WTC11 (cell line): ENCODE results near the gene SLC15A1.

ENCODE experiments used
- ARID4B ChIP-seq: sonication (generic); formaldehyde crosslinking; IDR thresholded peaks from 2 replicates; pipeline ENCODE4 v1.8.0; 2023; ENCODE audit warnings: missing genetic modification reagents, mild to moderate bottlenecking, borderline replicate concordance
- CTCF ChIP-seq: fragments of 200-600 bp; IDR thresholded peaks from 2 replicates; pipeline ENCODE4 v1.8.0; 2022; ENCODE audit warnings: antibody characterized with exemption
- MAX ChIP-seq: sonication (generic); formaldehyde crosslinking; IDR thresholded peaks from 2 replicates; pipeline ENCODE4 v1.8.0; 2022; ENCODE audit warnings: mild to moderate bottlenecking, missing genetic modification reagents
- TEAD4 ChIP-seq: sonication (generic); formaldehyde crosslinking; IDR thresholded peaks from 2 replicates; pipeline ENCODE4 v1.8.0; 2022; ENCODE audit warnings: mild to moderate bottlenecking, missing genetic modification reagents
- TP53 ChIP-seq: sonication (generic); formaldehyde crosslinking; IDR thresholded peaks from 2 replicates; pipeline ENCODE4 v1.8.1; 2023; ENCODE audit warnings: mild to moderate bottlenecking, missing genetic modification reagents
- USF2 ChIP-seq: sonication (generic); formaldehyde crosslinking; IDR thresholded peaks from 2 replicates; pipeline ENCODE4 v1.8.1; 2023; ENCODE audit warnings: mild to moderate bottlenecking, missing genetic modification reagents, moderate library complexity
- ZNF138 ChIP-seq: sonication (generic); formaldehyde crosslinking; conservative IDR thresholded peaks from 2 replicates; pipeline ENCODE4 v1.8.1; 2022; ENCODE audit warnings: mild to moderate bottlenecking, moderate library complexity, missing genetic modification reagents
- ZNF416 ChIP-seq: fragments of 250-450 bp; sonication (Bioruptor Pico); IDR thresholded peaks from 2 replicates; pipeline ENCODE4 v1.9.0; 2021; ENCODE audit warnings: mild to moderate bottlenecking, inconsistent platforms

- TF ChIP-seq TEAD4 (CRISPR knock-in tag) (no peak), USF2 (CRISPR knock-in tag) (no peak), ZNF416 (no peak), CTCF (no peak), MAX (CRISPR knock-in tag) (no peak), ARID4B (no peak), TP53 (no peak), ZNF138 (CRISPR knock-in tag) (no peak)
Observed at GRCh38 chr13:98657506-98658085, 94.9 kb downstream of the SLC15A1 start.
